ENCODE results near the gene KDM4B. TPM values are rescaled to one million over a fixed set of nuclear protein-coding genes. Genes with fewer than 3 reads are reported as not detected.

KDM4B gene
- total and polyA plus RNA-seq, 9 of the 15 experiments (the other 6 are each of a cell fraction or from before 2014, with no cell fraction given): 0.21 to 29.9 (median 7.3) TPM

GRCh38 chr19:5091018-5091683, 122.2 kb downstream of the KDM4B start:
- Histone ChIP-seq H4K20me1 (replicated peaks; ENCODE audit: control insufficient read depth, insufficient read depth, low read length) (no peaks in the 10 kb centered on the region), H2AFZ (ENCODE audit: low read depth, low read length) (peak overlapping the region; percentile 74), H3K4me3 (peak overlapping the region; percentile 31; the same call in 1 of the 2 replicates), H3K4me2 (ENCODE audit: insufficient read depth, low read length) (peak overlapping the region; percentile 80), H3K27ac (ENCODE audit: extremely low read depth, low read depth, low read length) (peak overlapping the region; percentile 98), H3K9ac (ENCODE audit: insufficient read depth in 1 of 2, low read depth in 2 of 2, low read length in 2 of 2) (peak overlapping the region; percentile 80 to 96), H3K36me3 (ENCODE audit: control insufficient read depth, insufficient read depth, low read length) (peaks cover 23% of the 10 kb centered on the region; the same call in 2 of the 3 replicates), H3K27me3 (ENCODE audit: control insufficient read depth in 2 of 2, insufficient read depth in 2 of 2, low read length in 2 of 2) (no peaks in the 10 kb centered on the region), H3K79me2 (ENCODE audit: control insufficient read depth, insufficient read depth, low read length) (peaks cover 28% of the 10 kb centered on the region), H3K4me1 (replicated peaks in 1 of 2; ENCODE audit: control insufficient read depth in 2 of 2, insufficient read depth in 2 of 2, low read length in 2 of 2) (peaks cover 41 to 77% of the 10 kb centered on the region in 2 experiments), H3K9me3 (replicated peaks; ENCODE audit: control insufficient read depth, insufficient read depth, low read depth, low read length) (no peaks in the 10 kb centered on the region), H3K9me1 (ENCODE audit: control insufficient read depth, insufficient read depth, low read length) (peaks cover 10% of the 10 kb centered on the region)
- peak; percentile 87 to 96 (median 92) for DNase-seq (ENCODE audit: extremely low read depth in 1 of 4, low spot score in 3 of 4)
- ChIA-PET CTCF (ENCODE audit: low intra/inter-chr PET ratio) (no interaction called here), POLR2A (interaction anchor here (0.7 to 1.0 kb wide), 3 partner anchors 22 to 178 kb away, joined by 3 read pairs; no protein-coding TSS in a partner anchor)
- FAIRE-seq: peak; percentile 98
- peak; percentile 92 for ATAC-seq
- in situ Hi-C loops (cut with MboI): no loop called here
- 2% methylated on average over 20 of the region's 22 CpGs for WGBS (ENCODE audit: insufficient coverage, low coverage, missing lambda C conversion rate)
- intact Hi-C loops (cut with micrococcal nuclease): no loop called here
- BruUV-seq (replicated peaks): TSS peak; percentile 87
- TF ChIP-seq MED1 (CRISPR knock-in tag; IDR thresholded peaks at IDR 0.05; ENCODE audit: borderline replicate concordance) (no peak), LEF1 (IDR thresholded peaks at IDR 0.05) (peak; percentile 88), EP400 (IDR thresholded peaks at IDR 0.05) (peak; percentile 95), CBFA2T2 (conservative IDR thresholded peaks at IDR 0.05) (peak; percentile 80), VEZF1 (CRISPR knock-in tag; IDR thresholded peaks at IDR 0.05) (no peak), ASH1L (IDR thresholded peaks at IDR 0.05; ENCODE audit: borderline replicate concordance, low read depth, partially characterized antibody) (no peak), RBM39 (optimal IDR thresholded peaks at IDR 0.05; ENCODE audit: low read depth, low read length) (no peak), NR1H2 (CRISPR knock-in tag; IDR thresholded peaks at IDR 0.05) (no peak), EWSR1 (IDR thresholded peaks at IDR 0.05; ENCODE audit: borderline replicate concordance, low read depth, partially characterized antibody) (no peak), L3MBTL2 (IDR thresholded peaks at IDR 0.05) (peak; percentile 97), E2F4 (CRISPR knock-in tag; IDR thresholded peaks at IDR 0.05; ENCODE audit: low read depth) (no peak), SIN3A (IDR thresholded peaks at IDR 0.05; ENCODE audit: borderline replicate concordance in 2 of 2, control insufficient read depth in 1 of 2, low read depth in 2 of 2, low read length in 2 of 2) (peak in 1 of 2 experiments; percentile 41; a peak in 1 of 4 replicates), ZBTB17 (CRISPR knock-in tag; IDR thresholded peaks at IDR 0.05) (0 out of 2 replicates have a peak, but pooled peaks have one; percentile 44), ELF4 (CRISPR knock-in tag; IDR thresholded peaks at IDR 0.05) (no peak), ZNF143 (CRISPR knock-in tag; IDR thresholded peaks at IDR 0.05) (0 out of 2 replicates have a peak, but pooled peaks have one; percentile 23), ZNF232 (CRISPR knock-in tag; IDR thresholded peaks at IDR 0.05) (no peak), MIER1 (IDR thresholded peaks at IDR 0.05; ENCODE audit: low read depth) (no peak), ZNF174 (CRISPR knock-in tag; IDR thresholded peaks at IDR 0.05) (no peak)
- TF ChIP-seq, protein P1, sequence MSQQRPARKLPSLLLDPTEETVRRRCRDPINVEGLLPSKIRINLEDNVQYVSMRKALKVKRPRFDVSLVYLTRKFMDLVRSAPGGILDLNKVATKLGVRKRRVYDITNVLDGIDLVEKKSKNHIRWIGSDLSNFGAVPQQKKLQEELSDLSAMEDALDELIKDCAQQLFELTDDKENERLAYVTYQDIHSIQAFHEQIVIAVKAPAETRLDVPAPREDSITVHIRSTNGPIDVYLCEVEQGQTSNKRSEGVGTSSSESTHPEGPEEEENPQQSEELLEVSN (IDR thresholded peaks at IDR 0.05; ENCODE audit: borderline replicate concordance in 1 of 2, extremely low read depth in 1 of 2, insufficient read depth in 1 of 2, insufficient read length in 1 of 2, low read depth in 1 of 2, low read length in 1 of 2, poor library complexity in 1 of 2, severe bottlenecking in 1 of 2): peak; percentile 83 to 88
